HG03175 (cell line): Measurements from ENCODE around the gene CALR3.

Experiments
- ATAC-seq: cut with Tn5 transposase; IDR thresholded peaks from one replicate; pipeline ENCODE4 v1.9.1; 2021; ENCODE audit warnings: mild to moderate bottlenecking, moderate library complexity; ENCODE audit not compliant: unreplicated experiment

Gene CALR3

DNA sequence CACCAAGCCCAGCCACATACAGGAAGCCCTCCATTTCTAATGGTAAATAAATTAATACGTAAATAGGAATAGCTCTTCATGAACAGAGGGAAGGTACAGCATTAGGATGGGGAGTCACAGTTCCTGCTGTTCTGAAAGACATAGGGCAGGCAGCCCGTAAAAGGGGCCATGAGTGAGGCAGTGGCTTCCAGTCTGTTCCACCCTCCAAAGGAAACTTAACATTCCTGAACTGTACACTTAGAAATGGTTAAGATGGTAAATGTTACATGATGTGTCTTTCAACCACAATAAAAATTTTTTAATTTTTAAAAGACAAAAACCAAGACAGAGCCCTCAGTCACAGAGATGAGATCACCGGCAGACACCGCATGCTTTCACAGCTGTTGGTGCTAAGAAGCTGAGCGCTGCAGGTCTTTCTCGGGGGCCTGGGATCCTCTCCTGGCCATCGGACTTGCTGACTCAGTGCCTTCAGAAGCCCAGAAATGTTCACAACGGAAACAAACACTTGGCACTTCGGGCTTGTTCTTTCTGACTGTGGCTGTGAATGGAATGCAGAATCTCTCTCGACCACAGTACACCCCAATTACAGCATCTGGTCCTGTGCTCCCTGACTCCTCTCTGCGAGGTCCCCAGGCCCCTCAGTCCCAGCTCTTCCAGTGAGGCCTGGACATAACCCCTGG is 60.6 kb downstream of the CALR3 start:
- no peak for ATAC-seq

DNA sequence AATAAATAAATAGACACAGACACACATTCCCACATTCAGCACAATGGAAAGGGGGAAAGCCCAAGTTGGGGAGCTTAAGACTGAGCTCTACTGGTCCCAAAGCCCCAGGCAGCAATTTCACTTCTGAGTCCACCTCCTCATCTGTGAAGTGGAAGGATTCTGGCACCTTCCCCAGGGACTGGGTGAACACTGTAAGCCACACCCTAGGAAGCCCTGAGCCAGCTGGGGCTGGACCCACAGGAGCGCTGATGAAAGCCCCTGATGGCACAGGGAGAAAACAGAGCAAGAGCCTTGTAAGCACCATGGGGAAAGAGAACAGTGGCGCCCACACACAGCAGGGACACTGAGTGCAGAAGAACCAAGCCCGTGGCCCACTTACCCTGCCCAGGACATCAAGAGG is 62.0 kb downstream of the CALR3 start:
- ATAC-seq: no peak

DNA sequence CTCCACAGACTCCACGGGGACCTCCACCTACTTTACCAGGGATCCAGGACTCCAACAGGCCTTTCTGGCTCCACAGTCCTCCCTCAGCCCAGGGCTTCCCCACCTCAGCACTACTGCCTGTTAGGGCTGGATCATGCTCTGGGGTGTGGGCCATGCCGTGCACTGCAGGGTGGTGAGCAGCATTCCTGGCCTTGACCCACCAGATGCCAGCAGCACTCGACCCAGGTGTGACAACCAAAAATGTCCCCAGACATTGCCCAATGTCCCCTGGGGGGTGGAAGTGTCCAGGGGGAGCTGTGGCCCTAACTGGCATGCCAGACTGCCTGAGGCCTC is 66.2 kb downstream of the CALR3 start:
- no peak for ATAC-seq

DNA sequence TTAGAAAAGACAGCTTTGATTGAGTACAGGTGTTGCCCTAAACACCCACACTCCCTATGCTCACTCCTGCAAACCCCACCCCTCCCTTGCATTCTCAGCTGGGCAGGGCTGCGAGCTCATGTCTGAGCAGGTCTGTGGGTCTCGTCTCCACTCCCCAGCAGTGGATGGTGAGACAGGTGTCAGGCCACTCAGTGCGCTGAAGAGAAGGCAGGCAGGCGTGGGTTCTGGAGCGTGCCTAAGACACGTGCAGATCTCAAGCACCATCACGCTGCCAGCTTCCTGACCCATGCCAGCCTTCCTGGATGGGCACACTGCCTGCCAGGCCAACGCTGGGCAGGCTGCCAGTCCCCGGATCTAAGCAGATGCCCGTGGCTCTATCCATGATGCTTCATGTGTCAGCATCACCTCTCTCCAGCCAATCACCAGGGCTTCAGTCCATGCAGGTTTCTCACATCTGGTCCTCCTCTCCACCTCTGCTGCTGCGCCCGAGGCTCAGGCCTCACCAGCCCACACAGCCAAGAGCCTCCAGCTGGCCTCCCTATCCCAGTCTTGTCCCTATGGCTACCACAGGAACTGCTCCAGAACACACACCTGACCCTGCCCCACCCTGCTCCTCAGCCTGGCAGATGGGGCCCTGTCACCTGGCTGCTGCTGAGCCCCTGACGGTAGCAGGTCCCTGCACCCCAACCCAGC is 66.8 kb downstream of the CALR3 start:
- no peak for ATAC-seq
